GOT3 (cell line): ENCODE measurements around the gene NYAP2.

Experiments
- DNase-seq: peaks from one replicate; lab custom pipeline; 2025; ENCODE audit warnings: mixed read lengths; lab: John Stamatoyannopoulos, UW

Gene NYAP2

GRCh38 chr2:225486236-225486635 is 86.7 kb downstream of the NYAP2 start:
- DNase-seq: no peak

GRCh38 chr2:225487878-225488416 is 88.4 kb downstream of the NYAP2 start:
- DNase-seq: no peak

GRCh38 chr2:225488743-225489142 is 89.2 kb downstream of the NYAP2 start:
- no peak for DNase-seq

- no peak for DNase-seq
These were observed 94.0 kb downstream of the NYAP2 start for GRCh38 chr2:225493420-225494099.

- no peak for DNase-seq
These were observed 94.6 kb downstream of the NYAP2 start for GRCh38 chr2:225494100-225494459.

GRCh38 chr2:225495706-225496105 is 96.2 kb downstream of the NYAP2 start:
- DNase-seq: no peak

GRCh38 chr2:225496568-225496967 is 97.1 kb downstream of the NYAP2 start:
- DNase-seq: no peak

GRCh38 chr2:225497166-225497565 is 97.7 kb downstream of the NYAP2 start:
- no peak for DNase-seq

- DNase-seq: no peak
These were observed 101.5 kb downstream of the NYAP2 start for GRCh38 chr2:225501022-225501421.

- DNase-seq: no peak
These were observed 103.5 kb downstream of the NYAP2 start for GRCh38 chr2:225502971-225503370.

- no peak for DNase-seq
These were observed 111.3 kb downstream of the NYAP2 start for GRCh38 chr2:225510796-225511195.

GRCh38 chr2:225512469-225512868 is 113.0 kb downstream of the NYAP2 start:
- DNase-seq: no peak

GRCh38 chr2:225512876-225513540 is 113.5 kb downstream of the NYAP2 start:
- no peak for DNase-seq

- DNase-seq: no peak
These were observed 115.5 kb downstream of the NYAP2 start for GRCh38 chr2:225515033-225515432.

- no peak for DNase-seq
These were observed 127.4 kb downstream of the NYAP2 start for GRCh38 chr2:225526760-225527390.

- no peak for DNase-seq
These were observed 132.0 kb downstream of the NYAP2 start for GRCh38 chr2:225531559-225531958.

GRCh38 chr2:225532096-225532495 is 132.6 kb downstream of the NYAP2 start:
- DNase-seq: no peak

- DNase-seq: no peak
These were observed 134.5 kb downstream of the NYAP2 start for GRCh38 chr2:225534037-225534436.

GRCh38 chr2:225534697-225535096 is 135.2 kb downstream of the NYAP2 start:
- DNase-seq: no peak

- DNase-seq: no peak
These were observed 136.5 kb downstream of the NYAP2 start for GRCh38 chr2:225536036-225536435.

- no peak for DNase-seq
These were observed 144.1 kb downstream of the NYAP2 start for GRCh38 chr2:225543626-225544025.

- DNase-seq: no peak
These were observed 157.0 kb downstream of the NYAP2 start for GRCh38 chr2:225556461-225556860.
